Fibroblast of the aortic adventitia (primary cell): Measurements from ENCODE around the gene PCCA. TPM values are rescaled to one million over a fixed set of nuclear protein-coding genes. Genes with fewer than 3 reads are reported as not detected.

Experiments
- DNase-seq: peaks from one replicate; pipeline ENCODE4 v3.0.0-alpha.2; 2010; ENCODE audit warnings: low read depth
- H3K4me3 ChIP-seq: 2 replicates; pipeline ENCODE4 v1.5.1; 2011; ENCODE audit warnings: low read depth, mild to moderate bottlenecking, control low read depth, low read length, moderate library complexity
- total RNA-seq: library from RNA; depleted of rRNA; stranded (reverse); fragments of >200 nt; gene quantifications from 2 replicates; pipeline ENCODE4 v1.2.3, GENCODE V29; 2012; ENCODE audit warnings: low replicate concordance
- TF ChIP-seq, protein P1 (sequence below): IDR thresholded peaks from 2 replicates; pipeline ENCODE4 v1.5.1; 2011; ENCODE audit warnings: mild to moderate bottlenecking, low read length, control low read depth, inconsistent platforms; ENCODE audit not compliant: insufficient read depth

The PCCA gene
- total RNA-seq, 1 donor, result 23.8 TPM

DNA sequence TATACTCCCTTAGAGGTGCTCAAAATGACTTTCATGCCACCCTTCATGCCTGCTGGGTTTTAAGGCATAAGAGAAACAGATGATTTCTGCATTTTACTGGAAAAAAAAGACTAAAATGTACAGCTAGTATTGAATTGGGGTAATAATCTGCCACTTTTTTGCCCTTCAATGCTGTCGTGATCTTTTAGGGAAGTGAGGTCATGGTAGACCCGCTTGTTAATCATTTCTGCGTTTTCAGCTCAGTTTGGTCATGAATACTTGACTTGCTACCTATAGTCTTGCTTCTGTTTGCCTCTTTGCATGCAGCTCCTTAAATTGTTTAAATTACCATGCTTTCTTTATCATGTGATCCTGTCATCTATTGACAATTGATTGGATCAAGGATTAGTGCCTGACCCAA lies 90.4 kb downstream of the PCCA start:
- DNase-seq, result no peak
- TF ChIP-seq, protein P1, sequence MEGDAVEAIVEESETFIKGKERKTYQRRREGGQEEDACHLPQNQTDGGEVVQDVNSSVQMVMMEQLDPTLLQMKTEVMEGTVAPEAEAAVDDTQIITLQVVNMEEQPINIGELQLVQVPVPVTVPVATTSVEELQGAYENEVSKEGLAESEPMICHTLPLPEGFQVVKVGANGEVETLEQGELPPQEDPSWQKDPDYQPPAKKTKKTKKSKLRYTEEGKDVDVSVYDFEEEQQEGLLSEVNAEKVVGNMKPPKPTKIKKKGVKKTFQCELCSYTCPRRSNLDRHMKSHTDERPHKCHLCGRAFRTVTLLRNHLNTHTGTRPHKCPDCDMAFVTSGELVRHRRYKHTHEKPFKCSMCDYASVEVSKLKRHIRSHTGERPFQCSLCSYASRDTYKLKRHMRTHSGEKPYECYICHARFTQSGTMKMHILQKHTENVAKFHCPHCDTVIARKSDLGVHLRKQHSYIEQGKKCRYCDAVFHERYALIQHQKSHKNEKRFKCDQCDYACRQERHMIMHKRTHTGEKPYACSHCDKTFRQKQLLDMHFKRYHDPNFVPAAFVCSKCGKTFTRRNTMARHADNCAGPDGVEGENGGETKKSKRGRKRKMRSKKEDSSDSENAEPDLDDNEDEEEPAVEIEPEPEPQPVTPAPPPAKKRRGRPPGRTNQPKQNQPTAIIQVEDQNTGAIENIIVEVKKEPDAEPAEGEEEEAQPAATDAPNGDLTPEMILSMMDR, result no peak
- no peak overlapping the region for H3K4me3 ChIP-seq

DNA sequence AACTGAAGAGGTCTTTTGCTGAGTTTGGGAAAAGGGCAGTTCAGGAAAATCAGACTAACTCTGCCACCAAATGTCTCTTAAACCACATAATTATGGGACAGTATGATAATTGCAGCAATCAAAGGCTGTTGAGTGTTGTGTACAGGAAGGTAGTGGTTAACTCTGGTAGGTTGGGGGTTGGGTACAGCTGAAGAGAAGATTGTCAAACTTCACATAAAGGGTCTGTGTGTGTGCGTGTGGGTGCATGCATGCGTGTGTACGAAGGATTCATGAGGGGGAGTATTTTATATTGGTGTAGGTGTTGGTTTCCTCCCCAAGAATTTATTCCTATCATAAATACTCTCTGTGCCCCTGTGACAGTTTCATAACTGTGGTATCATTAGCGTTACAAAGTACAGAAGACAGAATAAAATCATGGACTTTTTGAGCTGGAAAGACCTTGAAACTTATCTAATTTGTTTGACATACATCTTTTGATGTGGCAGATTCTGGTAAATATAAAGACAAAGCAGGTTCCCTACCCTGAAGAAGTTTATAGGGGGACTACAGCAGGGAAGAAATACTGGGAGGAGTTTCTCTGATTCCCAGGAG lies 94.1 kb downstream of the PCCA start:
- H3K4me3 ChIP-seq, result no peak overlapping the region
- DNase-seq, result no peak
- TF ChIP-seq, protein P1, result no peak

DNA sequence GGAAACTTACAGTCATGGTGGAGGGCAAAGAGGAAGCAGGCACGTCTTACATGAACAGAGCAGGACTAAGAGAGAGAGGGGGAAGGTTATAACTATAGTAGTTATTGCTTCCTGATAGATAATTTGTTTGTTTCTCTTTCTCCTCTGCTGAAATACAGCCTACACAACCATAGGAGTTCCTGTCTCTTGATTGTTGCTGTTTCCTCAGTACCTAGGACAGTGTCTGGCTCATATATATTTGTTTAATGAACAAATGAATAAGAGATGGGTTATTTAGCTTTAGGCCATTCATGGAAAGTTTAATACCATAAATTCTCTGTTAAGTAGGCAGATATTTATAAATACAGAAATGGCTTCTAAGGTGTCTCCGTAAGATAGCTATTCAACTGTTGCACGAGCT lies 95.2 kb downstream of the PCCA start:
- TF ChIP-seq, protein P1, result no peak
- DNase-seq, result no peak
- H3K4me3 ChIP-seq, result no peak overlapping the region

DNA sequence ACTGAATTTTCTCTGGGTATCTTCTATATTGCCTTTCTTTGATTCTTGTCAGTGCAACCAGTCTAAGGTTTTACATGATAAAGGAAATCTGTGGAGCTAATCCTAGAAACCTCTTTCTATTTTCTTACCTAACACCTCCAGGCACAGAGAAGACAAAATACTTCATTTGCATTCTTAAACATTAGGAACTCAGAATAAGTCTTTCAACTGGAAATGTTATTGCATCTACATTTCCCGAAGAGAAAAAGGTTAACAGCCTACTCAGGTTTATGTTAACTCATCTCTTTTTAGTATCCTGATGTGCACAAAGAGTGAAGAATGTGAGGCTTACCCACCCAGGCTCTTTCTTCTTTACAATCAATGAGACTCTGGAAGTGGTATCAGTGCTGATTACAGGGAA lies 106.7 kb downstream of the PCCA start:
- TF ChIP-seq, protein P1, result no peak
- no peak for DNase-seq
- no peak overlapping the region for H3K4me3 ChIP-seq

DNA sequence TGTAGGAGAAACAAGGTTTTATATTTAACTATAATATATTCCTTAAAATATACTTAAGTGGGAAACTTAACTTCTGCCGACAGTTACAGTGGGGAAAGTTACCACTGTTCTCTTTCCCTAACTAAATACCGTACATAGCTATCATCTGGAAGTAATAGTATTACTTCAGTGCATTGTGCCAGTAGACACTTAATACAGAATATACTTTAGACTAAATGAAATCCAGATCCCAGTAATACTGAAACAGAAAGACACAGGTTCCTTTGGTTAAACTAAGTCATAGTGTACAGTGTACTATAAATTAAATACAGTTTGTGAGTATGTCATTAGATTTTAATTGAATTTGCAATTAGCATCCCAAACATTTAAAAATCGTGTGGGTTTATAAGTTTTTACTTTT lies 107.5 kb downstream of the PCCA start:
- peak; percentile 11 for DNase-seq
- TF ChIP-seq, protein P1, result no peak
- no peak overlapping the region for H3K4me3 ChIP-seq

DNA sequence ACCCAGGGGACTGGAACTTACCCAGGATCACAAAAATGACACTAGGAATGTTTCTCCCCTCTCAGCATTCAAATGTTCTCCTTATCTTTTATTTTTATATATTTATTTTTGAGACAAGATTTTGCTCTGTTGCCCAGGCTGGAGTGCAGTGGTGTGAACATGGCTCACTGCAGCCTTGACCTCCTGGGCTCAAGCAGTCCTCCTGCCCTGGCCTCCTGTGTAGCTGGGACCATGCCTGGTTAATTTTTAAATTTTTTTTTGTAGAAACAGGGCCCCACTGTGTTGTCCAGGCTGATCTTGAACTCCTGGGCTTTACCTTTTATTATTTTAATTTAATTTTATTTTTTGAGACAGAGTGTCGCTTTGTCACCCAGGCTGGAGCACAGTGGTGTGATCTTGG lies 108.2 kb downstream of the PCCA start:
- TF ChIP-seq, protein P1, result no peak
- no peak overlapping the region for H3K4me3 ChIP-seq
- DNase-seq, result no peak
